Measurements from ENCODE around the gene LIM2.

Gene LIM2

GRCh38 chr19:51365965-51366388 lies 21.8 kb downstream of the LIM2 start, which contains the start of gene ETFB:
Gene ETFB (minus strand): TSS chr19:51366388. CDS start chr19:51366326, 62 bp downstream.
- DNase-seq: peak; percentile 70

- DNase-seq: peak; percentile 59
These were observed 22.4 kb downstream of the LIM2 start for GRCh38 chr19:51365211-51365964.

- no peak for DNase-seq
These were observed 23.3 kb downstream of the LIM2 start for GRCh38 chr19:51364200-51365106.

- DNase-seq: no peak
These were observed 26.5 kb downstream of the LIM2 start for GRCh38 chr19:51361239-51361638.

GRCh38 chr19:51359294-51359693 lies 28.5 kb downstream of the LIM2 start:
- no peak for DNase-seq

GRCh38 chr19:51357952-51358351 lies 29.8 kb downstream of the LIM2 start:
- DNase-seq: no peak

- no peak for DNase-seq
These were observed 31.5 kb downstream of the LIM2 start for GRCh38 chr19:51356159-51356801.

- DNase-seq: no peak
These were observed 33.0 kb downstream of the LIM2 start for GRCh38 chr19:51354742-51355148.

- peak; percentile 37 for DNase-seq
These were observed 33.6 kb downstream of the LIM2 start for GRCh38 chr19:51354103-51354741.

GRCh38 chr19:51352783-51353360 lies 34.9 kb downstream of the LIM2 start:
- DNase-seq: no peak

GRCh38 chr19:51351266-51351990 lies 36.3 kb downstream of the LIM2 start:
- no peak for DNase-seq

GRCh38 chr19:51347209-51347928 lies 40.4 kb downstream of the LIM2 start:
- DNase-seq: no peak

GRCh38 chr19:51346742-51347141 lies 41.0 kb downstream of the LIM2 start:
- DNase-seq: no peak

GRCh38 chr19:51345076-51345620 lies 42.6 kb downstream of the LIM2 start:
- DNase-seq: no peak

- DNase-seq: no peak
These were observed 44.9 kb downstream of the LIM2 start for GRCh38 chr19:51342631-51343569.

GRCh38 chr19:51341976-51342580 lies 45.7 kb downstream of the LIM2 start, which contains the start of gene VSIG10L:
Gene VSIG10L (minus strand): TSS chr19:51342139. CDS start chr19:51342124, 15 bp downstream.
- no peak for DNase-seq

GRCh38 chr19:51341066-51341465 lies 46.7 kb downstream of the LIM2 start:
- no peak for DNase-seq
